NOMO-1 treated with dmso at 0.1 percent for 144 hours (cell line): ENCODE results near the gene LMX1A.

Experiments used
- DNase-seq: peaks from one replicate; lab custom pipeline; 2025; ENCODE audit not compliant: unreplicated experiment; lab: John Stamatoyannopoulos, UW

LMX1A gene

DNA sequence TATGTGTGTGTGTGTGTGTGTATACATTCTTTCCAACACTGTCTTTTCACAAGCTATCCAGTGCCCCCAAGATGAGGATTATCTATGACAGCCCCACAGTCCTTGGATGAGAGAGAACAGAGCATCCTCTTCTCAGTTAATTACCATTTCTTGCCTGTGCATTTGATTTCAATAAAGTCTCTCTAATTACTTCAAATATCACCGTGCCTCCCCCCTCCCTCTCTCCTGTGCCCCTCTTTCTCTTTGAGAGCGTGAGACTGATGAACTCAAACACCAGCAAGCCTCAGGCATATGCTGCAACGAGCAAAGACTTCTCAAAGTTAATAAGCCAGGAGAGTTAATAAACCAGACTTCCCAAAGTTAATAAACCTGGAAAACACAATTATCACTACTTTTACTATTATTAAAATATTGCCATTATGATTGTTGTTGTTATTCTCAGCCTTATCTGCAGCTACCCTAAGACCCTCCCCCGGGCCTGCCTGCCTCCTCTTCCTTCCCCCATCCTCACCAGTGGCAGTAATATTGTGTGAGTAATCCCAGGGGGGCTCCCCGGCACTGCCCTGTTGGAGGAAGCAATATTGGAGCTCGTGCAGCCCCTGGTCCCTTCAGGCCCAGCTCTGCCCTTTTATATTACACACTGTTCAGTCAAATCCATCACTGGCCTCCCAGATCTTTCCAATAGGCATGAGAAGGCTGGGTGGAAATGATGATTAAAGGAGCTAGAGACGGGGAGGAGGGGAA is 30.9 kb downstream of the LMX1A start:
- DNase-seq, result no peak

DNA sequence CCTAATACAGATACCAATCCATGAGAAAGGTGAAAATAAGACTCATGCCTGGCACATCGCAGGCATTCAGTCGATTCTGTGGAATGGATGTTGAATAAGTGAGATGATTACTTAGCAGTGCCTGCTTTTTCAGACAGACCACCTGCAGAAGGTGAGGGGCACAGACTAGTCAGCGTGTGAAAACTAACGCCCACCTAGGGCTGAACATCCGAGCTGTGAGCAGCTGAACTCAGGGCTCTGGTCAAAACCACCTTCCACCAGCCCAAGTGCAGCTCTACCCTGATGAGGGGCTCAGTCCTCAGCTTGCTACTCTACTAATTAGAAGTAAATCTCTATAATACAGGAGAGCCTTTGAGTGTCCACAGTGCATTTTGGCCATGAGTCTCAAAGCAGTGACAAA is 32.5 kb downstream of the LMX1A start:
- DNase-seq, result no peak

DNA sequence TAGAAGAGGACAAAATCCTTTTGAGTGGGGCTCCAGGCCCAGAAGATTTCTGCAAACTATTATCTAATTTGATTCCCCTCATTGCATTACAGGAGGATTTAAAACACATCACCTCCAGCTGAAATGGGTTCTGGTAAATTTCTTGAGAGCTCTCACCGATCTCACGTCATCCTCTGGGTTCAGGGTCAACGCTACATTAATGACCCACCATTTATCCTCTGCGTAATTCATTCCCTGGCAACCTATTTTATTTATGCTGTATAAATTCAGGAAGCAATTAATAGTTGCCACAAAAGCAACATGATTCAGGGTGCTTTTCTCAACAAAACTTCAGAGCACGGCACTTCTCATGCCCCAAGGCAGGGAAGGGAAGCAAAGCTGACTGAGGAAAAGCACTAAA is 38.9 kb downstream of the LMX1A start:
- no peak for DNase-seq

DNA sequence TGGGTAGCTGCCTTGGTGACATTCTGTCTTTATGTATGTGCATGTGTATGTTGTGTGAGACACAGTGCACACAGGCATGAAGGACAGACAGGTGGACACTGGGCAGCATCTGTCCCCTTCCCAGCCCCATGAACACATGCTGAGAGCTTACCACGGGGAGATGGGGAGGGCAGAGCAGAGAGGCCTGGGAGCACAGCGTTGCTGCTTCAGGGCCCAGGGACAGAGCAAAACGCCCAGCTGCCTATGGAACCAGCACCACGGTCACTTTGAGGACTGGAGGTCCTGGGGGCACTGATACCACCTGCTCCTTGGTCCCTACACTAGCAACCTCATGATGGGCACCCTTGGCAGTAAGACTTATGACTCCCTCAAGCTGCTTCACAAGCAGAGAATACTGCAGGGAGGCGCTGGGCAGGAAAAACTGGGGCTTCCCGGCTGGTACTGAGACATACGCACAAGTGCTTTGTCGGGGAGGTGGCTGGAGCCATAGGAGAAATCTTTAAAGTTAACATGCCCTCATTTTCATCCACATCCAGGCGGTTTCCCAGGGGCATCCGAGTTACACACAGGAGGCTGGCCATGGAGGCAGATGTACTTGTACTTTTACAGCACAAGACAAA is 40.3 kb downstream of the LMX1A start:
- no peak for DNase-seq

DNA sequence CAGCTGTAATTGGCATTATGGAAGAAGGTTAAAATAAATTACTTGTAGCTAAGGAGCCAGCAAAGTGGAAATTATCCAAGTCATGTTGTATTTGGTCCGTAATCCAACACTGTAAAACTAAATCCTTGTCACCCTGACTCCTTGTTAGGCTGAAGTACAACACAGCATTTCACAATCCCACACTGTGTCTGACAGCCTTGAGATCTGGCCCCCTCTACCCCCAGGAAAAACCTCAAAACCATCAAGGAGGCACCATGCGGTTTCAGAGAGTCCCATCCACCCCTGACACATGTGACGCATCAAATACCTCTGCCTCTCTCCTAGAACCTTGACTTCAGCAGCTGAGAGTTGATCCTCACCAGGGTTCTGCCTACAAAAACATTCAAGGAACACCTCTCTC is 41.0 kb downstream of the LMX1A start:
- DNase-seq, result no peak

DNA sequence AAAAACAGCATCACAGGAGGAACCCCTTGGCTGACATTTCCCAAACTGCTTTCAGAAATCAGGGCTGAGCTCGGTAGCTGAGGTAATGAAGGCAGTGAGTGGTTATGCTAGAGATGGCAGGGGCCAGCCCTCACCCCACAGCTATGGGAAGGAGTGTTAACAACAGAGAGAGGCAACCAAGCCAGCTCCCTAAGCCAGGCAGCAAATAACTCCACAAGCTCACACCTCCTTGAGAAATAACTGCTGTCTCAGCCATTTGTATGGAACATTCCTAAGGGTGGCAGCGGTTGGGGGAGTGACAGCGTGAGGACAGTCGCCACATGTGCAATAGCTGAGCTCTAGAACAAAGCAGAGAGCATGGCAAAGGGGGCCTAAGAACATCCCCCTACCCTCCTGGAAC is 42.6 kb downstream of the LMX1A start:
- DNase-seq, result no peak

DNA sequence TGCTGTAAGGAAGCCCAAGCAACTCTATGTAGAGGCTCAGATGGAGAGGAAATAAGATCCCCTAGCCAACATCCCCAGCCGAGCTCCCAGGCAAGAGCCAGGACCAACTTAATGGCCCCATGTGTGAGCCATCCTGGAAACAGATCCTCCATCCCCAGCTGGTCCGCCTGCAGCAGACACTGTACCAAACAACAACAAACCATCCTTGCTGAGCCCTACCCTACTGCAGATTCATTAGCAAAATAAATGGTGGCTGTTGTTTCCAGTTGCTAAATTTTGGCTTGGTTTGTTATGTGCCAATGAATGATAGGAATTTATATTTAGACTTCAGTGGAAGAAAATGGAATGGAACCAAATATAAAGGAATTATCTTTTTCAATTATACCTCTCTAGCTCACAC is 43.9 kb downstream of the LMX1A start:
- no peak for DNase-seq

DNA sequence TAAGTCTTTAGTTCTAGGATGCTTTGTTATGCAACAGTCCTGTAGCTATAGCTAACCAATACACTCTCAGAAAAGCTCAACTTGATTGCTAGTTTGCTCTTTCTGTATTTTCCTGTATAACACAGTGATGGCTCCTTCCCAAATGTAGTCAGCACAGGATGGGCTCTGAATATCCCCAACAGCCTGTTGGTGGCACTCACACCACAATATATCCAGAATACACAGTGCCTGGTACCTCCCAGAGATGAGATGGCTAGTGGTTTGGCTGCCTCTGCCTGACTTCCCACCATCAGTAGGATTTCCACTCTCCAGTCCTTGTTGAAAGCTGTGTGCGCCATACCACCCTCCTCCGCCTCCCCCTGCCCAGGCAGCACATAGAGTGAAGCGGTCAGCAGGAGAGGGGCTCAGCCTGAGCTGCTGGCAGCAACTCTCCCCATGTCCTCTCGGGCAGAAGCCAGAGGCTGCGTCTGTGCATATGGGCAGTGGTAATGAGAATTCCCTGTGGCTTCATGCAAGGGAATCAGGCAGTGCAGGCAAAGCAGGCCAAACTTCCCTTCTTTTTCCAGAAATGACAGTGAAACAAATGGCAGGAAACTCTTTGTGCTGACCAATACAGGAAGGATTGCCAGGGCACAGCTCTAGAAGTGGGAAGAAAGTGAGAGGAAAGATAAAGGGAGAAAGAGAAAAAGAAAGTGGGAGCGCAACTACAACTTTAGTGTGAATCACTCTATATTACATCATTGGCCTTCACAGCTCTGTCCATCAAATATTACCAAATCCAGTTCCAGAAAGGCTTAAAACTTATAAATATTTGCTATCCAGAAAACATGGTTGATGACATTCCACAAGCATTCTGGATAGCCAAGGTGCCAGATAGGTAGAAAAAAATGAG is 49.7 kb downstream of the LMX1A start:
- no peak for DNase-seq

DNA sequence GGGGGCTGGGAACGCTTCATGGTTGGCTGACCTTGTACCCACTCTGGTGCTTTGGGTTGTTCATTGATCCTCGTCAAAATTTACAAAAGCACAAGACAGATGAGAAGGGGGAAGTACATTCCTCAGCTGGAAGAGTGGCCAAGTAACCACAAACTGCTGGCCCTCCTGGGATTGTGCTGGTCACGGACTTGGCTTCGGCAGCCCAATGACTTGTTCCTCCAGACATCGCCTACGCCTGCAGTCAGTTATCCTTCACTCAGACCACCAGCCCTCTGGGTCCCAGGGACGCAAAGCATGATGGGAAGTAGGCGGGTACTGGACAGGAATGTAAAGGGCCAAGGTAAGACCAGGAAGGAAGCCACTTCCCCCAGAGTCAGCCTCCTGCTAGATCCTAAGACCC is 53.1 kb downstream of the LMX1A start:
- DNase-seq, result no peak

DNA sequence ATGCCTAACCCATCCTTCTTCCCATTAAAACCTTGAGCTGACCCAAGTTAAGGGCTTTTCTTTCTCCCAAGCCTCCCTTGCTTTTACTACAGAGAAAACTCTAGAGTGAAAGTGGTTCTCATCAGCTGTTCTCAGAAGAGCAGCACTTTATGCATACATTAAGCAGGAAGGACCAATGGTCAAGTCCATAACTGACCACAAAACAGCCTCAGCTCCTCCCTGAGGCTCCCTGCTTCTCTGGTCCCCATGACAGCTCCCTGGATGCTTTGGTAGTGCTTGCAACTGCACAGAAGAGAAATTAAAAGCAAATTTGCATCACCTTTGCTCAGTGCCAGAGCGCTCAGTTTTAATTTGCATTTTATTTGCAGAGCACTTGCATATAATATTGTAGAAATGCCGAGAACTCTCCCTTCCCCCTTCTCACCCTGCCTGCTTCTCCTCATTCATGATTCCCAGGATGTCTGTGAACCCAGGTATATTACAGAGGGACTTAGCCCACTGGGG is 56.1 kb downstream of the LMX1A start:
- no peak for DNase-seq

DNA sequence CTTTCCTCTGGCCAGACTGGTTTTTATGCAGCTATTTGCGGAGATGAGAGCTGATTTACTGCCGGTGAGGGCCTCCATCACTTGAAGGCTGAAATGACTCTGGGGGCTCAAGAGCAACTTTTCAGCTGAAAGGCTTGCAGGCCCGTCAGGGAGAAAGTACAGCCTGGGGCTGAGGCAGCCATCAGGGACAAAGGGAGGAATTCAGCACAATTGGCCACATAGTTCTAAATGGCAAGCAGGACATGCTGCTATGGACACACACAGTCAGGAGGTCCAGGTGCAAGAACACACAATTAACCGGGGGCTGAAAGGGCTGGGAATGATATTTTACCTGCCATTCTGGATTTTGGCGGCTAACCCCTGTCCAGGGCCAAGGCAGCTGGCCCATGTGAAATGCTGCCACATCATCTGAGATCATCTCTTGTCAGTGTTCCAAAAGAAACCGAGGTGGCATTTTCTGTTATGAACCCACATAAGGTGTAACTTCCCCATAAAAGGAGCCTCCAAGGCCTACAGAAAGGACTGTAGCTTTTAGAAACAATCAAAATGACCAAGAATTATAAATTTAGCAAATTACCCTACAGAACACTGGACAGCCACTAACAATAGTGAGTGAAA is 58.2 kb downstream of the LMX1A start:
- DNase-seq, result no peak

DNA sequence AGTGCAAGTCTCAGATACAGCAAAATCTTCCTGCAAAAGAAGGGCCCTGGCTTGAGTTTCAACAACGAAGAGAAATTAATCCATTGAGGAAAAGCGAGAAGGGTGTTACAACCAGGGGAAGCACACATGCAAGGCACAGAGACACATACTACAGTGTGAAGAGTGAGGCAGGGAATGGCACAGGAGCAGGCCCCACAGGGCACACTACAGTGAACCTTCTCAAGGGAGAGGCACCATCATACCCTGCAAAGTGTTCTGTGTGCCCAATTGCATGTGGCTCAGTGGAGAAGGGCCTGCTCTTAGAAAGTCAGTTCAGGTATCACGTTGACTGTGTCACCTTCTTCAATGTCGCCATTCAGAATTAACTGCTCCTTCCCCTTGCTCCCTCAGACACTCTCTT is 60.3 kb downstream of the LMX1A start:
- no peak for DNase-seq

DNA sequence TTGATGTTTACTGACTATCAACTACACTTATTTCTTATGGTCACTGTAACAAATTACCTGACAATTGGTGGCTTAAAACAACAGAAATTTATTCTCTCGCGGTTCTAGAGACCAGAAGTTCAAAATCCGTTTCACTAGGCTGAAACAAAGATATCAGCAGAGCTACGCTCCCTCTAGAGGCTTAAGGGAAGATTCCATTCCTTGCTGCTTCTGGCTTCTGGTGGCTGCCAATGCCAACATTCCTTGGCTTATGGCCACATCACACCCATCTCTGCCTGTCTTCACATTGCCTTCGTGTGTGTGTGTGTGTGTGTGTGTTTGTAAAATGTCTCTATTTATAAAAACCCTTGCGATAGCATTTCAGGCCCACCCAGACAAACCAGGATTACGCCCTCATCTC is 66.4 kb downstream of the LMX1A start:
- no peak for DNase-seq

DNA sequence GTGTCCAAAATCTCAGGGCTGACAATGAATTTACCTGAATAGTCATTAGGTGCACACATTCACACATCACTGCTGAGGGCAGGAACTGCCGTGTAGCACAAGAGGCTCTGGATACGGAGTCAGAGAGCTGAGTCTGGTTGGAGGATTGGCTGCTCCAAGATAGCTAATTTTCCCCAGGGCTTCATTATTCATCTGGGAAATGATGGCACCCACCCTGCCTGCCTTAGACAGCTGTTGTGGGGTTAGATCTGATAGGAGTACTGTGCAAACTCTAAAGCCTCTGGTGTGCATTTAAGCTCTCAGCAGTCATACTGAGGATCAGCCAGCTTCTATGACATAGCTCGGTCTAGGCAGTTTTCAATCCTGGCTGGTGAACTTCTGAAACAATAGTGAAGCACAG is 67.0 kb downstream of the LMX1A start:
- DNase-seq, result no peak

DNA sequence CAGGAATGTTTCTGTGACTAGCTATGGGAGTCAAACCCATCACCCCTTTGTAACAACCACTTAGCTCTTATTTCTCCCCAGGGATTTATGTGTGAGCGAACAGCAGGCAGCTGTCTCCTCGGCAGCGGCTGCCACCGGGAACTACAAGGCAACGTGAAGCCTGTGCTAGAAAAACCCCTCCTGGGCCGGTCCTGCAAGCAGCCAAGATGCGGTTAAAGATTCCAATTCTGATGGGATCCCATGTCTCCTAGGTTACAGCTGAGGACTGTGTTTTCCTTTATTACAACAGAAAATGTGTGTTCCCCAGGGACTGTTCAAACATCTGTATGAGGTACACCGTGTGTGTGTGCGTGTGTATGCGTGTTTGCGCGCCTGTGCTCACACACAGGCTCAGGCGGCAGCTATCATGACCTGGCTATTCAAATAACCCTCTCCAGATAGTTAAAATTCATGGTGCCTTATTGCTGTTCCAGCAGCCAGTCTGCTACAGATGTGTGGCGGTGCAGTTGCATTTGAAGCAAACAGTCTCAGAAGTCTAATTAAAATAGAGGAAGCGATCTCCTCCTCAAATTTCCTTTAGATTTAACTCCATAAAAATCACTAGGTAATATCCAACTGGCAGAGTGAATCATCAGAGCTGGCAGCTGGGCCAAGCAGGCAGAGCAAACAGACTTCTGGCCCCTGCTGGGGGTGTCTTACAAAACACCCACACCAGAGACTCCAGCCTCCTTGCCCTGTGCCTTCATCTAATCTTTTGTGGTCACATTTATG is 68.0 kb downstream of the LMX1A start:
- DNase-seq, result no peak

DNA sequence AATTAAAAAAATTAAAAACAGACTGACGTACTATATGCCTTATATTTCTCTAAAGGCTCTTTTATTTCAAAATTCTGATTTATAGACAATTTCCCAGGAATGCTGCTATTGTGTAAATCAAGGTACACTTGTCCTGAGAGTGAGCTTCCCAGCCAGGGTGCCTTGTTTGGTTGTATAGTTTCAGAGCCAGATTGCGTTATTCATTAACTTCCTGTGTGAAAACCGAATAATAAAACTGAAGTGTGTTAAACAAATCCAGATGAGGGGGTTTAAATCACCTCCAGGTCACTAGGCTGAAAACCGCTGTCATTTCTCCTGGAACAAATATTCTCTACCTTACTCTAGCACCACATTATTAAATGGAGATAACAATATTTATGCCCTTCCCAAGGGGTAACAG is 68.7 kb downstream of the LMX1A start:
- no peak for DNase-seq

DNA sequence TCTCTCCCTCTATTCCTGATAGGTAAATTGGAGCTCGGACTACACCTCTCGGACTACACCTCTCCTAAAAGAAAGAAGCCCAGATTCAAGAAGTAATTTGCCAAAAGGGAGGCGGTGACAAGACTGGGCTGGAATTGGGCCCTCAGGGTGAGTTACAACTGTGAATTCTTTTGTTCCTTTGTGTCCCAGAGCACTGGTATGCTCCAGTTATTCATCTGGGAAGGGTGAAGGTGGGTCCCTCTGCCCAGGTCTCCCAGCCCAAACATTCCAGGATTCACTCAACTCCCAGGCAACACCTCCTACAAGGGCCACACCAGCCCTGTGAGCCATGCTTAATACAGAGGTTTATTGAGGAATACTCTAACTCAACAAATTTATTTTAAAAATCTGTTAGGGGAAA is 69.2 kb downstream of the LMX1A start:
- DNase-seq, result no peak

DNA sequence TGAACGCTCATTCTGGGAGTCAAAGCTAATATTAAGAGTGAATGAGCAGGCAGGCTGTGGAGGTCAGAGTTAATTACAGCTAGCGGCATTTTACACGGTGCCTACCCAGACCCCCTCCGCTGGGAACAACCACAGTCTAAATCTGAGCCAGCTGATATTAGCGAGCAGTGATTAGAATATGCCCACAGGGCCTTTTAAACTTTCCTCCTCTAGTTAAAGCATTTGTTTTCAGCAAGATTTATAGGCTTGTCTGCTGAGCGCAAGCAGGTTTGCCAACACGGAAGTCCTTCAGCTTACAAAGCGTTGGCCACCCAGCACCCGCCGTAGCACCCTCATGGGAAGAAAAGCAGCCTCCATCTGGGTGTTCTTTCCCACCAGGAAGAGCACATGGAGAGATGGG is 72.1 kb downstream of the LMX1A start:
- DNase-seq, result no peak

DNA sequence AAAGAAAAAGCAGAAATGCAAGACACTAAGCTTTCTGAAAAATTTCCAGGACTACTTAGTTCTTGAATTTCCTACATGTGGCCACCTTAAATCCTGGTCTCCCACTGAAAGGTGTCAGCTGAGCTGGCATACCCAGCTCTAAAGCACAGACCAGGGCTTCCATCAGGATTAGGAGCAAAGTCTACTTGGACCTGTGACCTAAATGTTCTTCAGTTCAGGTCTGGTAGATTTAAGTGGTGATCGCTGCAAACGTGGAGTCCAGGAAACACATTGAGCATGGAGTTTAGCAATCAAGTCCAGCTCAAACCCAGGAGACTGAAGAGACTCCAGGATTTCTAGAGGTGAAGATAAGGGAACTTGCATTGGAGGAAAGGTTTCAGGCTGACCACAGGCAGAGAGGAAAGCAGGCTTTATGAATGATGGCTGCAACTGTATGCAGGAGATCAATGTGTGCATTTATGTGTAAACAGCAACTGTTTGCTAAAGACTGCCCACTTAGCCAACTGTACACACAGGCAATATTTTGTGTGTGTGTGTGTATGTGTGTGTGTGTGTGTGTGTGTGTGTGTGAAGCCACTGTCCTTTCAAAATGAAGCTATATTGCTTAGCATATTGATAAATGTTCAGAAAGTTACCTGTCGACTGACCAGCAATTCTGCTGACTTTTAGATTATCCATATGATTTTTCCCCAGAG is 75.2 kb downstream of the LMX1A start:
- no peak for DNase-seq

DNA sequence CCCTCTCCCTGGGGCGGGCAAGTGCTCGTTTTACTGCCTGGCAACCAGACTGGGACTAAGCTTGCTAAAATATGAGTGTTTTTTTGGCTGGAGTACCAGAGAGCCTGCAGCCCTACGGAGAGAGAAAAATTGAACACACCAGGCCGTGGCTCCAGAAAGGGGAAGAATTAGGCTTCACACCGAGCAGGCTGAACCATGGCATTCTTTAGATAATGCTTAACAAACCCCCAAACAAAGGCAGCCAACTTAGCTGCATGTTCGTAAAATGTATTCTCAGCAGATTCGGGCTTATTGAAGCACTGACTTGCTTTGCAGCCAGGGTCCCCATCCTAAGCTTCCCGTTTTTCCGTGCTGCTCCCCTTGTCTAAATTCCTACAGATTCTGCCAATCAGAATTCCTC is 76.6 kb downstream of the LMX1A start:
- DNase-seq, result no peak
